Colonic mucosa (tissue), 4 donors: Measurements from ENCODE around the gene BPTF. TPM values are rescaled to one million over a fixed set of nuclear protein-coding genes. Genes with fewer than 3 reads are reported as not detected.
"Not testable (repeated sequence)": the region's sequence is repeated elsewhere in the genome, so short reads cannot be mapped to it uniquely, and the experiment has no call there.

Experiments
- DNase-seq: peaks from one replicate; pipeline ENCODE4 v3.0.0-alpha.2; 2020
- H3K27ac ChIP-seq: fragments of 200-600 bp; one replicate; pipeline ENCODE4 v1.8.0; 2021
- H3K27me3 ChIP-seq: fragments of 200-600 bp; one replicate; pipeline ENCODE4 v1.8.0; 2021
- H3K36me3 ChIP-seq: fragments of 200-600 bp; one replicate; pipeline ENCODE4 v1.8.0; 2021
- H3K4me1 ChIP-seq: fragments of 200-600 bp; one replicate; pipeline ENCODE4 v1.8.0; 2021; ENCODE audit warnings: mild to moderate bottlenecking
- H3K4me3 ChIP-seq: fragments of 200-600 bp; one replicate; pipeline ENCODE4 v1.8.0; 2021
- H3K9ac ChIP-seq, 2 donors: one replicate each; pipeline ENCODE4 v1.7.0; 2013; ENCODE audit warnings: control low read depth in 2 of 2, low read depth in 2 of 2, low read length in 2 of 2
- H3K9me3 ChIP-seq: fragments of 200-600 bp; one replicate; pipeline ENCODE4 v1.8.0; 2021
- CTCF ChIP-seq: fragments of 200-600 bp; IDR thresholded peaks from one replicate; pipeline ENCODE4 v1.8.0; 2022; ENCODE audit warnings: antibody characterized with exemption, mild to moderate bottlenecking
- intact Hi-C: fragments of 100-400 bp; cut with DNase I; formaldehyde crosslinking; loops from one replicate; pipeline ENCODE4 v1.14.1; 2022
- total RNA-seq, 2 donors: library from RNA; stranded (reverse); fragmentation: NEBNext Ultra II Directional in 1 of 2; extraction: Animal tissue kit (Norgen Biotek cat#: 25700) in 1 of 2; gene quantifications; one replicate each; pipeline ENCODE4 v1.2.1, GENCODE V29; 2021
- donor health status: healthy.
- donor health status: DM: no; HTN: no; CAD: no.
- donor health status: DM: no; HTN: no; CAD: no.

BPTF gene
- total RNA-seq, 2 donors from 2014 or later: 61.3 to 77.9 TPM

- intact Hi-C loops: no loop called here
- H3K36me3 ChIP-seq: no peaks in the 10 kb centered on the region
- DNase-seq: no peak
- H3K27ac ChIP-seq: peak overlapping the region; percentile 84
- no peak for TF ChIP-seq CTCF
- no peaks in the 10 kb centered on the region for H3K4me1 ChIP-seq
- H3K9ac ChIP-seq: peak overlapping the region; percentile 73 to 86
- H3K9me3 ChIP-seq: no peaks in the 10 kb centered on the region
- no peaks in the 10 kb centered on the region for H3K27me3 ChIP-seq
- H3K4me3 ChIP-seq: peak overlapping the region; percentile 62
Measured at GRCh38 chr17:68020409-68020756, 195.1 kb downstream of the BPTF start.

GRCh38 chr17:68020791-68021190 is 195.5 kb downstream of the BPTF start:
- peak overlapping the region; percentile 84 for H3K27ac ChIP-seq
- intact Hi-C loops, H3K9me3 ChIP-seq, H3K36me3 ChIP-seq, H3K27me3 ChIP-seq, H3K4me1 ChIP-seq, DNase-seq: not testable (repeated sequence)
- H3K9ac ChIP-seq: peak overlapping the region; percentile 73 to 86
- H3K4me3 ChIP-seq: peak overlapping the region; percentile 62

GRCh38 chr17:68021963-68022362 is 196.7 kb downstream of the BPTF start:
- intact Hi-C loops: no loop called here
- no peak for DNase-seq
- no peak for TF ChIP-seq CTCF
- no peak overlapping the region for H3K9ac ChIP-seq
- H3K27ac ChIP-seq: no peak overlapping the region
- no peak overlapping the region for H3K4me3 ChIP-seq
- H3K27me3 ChIP-seq: no peaks in the 10 kb centered on the region
- H3K36me3 ChIP-seq: no peaks in the 10 kb centered on the region
- H3K9me3 ChIP-seq: no peaks in the 10 kb centered on the region
- H3K4me1 ChIP-seq: no peaks in the 10 kb centered on the region

- H3K27me3 ChIP-seq, H3K9me3 ChIP-seq, H3K27ac ChIP-seq, H3K4me1 ChIP-seq, DNase-seq, H3K9ac ChIP-seq, H3K36me3 ChIP-seq, intact Hi-C loops, H3K4me3 ChIP-seq: not testable (repeated sequence)
Measured at GRCh38 chr17:68022547-68022946, 197.2 kb downstream of the BPTF start.

GRCh38 chr17:68029512-68030215 is 204.4 kb downstream of the BPTF start:
- intact Hi-C loops: no loop called here
- no peak for DNase-seq
- H3K9ac ChIP-seq: no peak overlapping the region

More at GRCh38 chr17:68029512-68030215, 204.4 kb downstream of the BPTF start:
- Histone ChIP-seq H3K4me3 (no peak overlapping the region), H3K27ac (no peak overlapping the region), H3K4me1 (no peaks in the 10 kb centered on the region), H3K9me3 (no peaks in the 10 kb centered on the region), H3K36me3 (no peaks in the 10 kb centered on the region), H3K27me3 (no peaks in the 10 kb centered on the region)
- no peak for TF ChIP-seq CTCF

Other genes starting within 250 kb of the BPTF start
- 10 to 100 TPM; 27.8 to 43.3 TPM for gene NOL11, start 107.6 kb upstream of the BPTF start, total RNA-seq
- gene C17orf58, start 171.0 kb downstream of the BPTF start, total RNA-seq: 10 to 100 TPM; 10.3 to 13.6 TPM
- 100 to 1,000 TPM in 1 of 2 donors, 10 to 100 TPM in 1; 43.2 to 143 TPM for gene KPNA2, start 210.2 kb downstream of the BPTF start, total RNA-seq